ENCODE measurements around the gene SDK1. TPM values are rescaled to one million over a fixed set of nuclear protein-coding genes. Genes with fewer than 3 reads are reported as not detected.

The SDK1 gene
- total RNA-seq, 1 donor from 2014 or later = 16.7 TPM

DNA sequence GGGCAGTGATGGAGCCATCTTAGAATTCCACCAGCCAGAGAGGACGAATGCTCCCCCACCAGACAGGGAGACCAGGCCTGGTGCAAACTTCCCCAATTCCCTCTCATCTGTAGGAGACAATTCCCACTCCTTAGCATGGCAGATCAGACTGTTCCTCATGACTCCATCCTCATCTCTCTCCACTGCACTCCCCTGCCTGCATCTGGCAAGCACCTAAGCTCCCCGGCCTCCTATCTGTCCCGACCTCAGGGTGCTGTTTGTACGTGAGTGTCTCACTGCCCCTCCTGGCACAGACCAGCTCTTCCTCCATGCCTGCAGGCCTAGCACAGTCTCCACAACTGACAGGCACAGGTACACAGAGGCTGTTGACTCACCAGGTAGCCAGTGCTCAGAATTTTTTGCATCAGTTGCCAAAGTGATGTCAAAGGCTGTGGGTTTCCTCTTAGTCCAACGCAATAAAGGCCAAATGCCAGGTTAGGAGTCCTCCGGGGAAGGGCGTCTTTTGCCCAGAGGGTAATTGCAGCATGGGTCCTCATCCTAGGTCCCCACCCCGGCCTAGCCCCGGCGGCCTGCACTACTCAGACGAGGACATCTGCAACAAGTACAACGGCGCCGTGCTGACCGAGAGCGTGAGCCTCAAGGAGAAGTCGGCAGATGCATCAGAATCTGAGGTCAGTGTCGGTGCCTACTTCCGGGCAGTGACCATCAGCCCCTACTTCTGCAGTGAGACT is 944.2 kb downstream of the SDK1 start:
- Histone ChIP-seq H3K9me3 (no peaks in the 10 kb centered on the region), H3K27ac (no peak overlapping the region), H3K36me3 (no peaks in the 10 kb centered on the region), H3K4me3 (no peak overlapping the region), H3K27me3 (no peaks in the 10 kb centered on the region), H3K4me1 (no peaks in the 10 kb centered on the region)
- intact Hi-C loops (cut with DNase I) = no loop called here
- TF ChIP-seq POLR2A (IDR thresholded peaks at IDR 0.05) (no peak), CTCF (IDR thresholded peaks at IDR 0.05) (no peak), POLR2AphosphoS5 (IDR thresholded peaks at IDR 0.05; ENCODE audit: insufficient read depth in 1 of 2, low read depth in 1 of 2) (no peak)
- DNase-seq (ENCODE audit: extremely low spot score in 2 of 2) = no peak

DNA sequence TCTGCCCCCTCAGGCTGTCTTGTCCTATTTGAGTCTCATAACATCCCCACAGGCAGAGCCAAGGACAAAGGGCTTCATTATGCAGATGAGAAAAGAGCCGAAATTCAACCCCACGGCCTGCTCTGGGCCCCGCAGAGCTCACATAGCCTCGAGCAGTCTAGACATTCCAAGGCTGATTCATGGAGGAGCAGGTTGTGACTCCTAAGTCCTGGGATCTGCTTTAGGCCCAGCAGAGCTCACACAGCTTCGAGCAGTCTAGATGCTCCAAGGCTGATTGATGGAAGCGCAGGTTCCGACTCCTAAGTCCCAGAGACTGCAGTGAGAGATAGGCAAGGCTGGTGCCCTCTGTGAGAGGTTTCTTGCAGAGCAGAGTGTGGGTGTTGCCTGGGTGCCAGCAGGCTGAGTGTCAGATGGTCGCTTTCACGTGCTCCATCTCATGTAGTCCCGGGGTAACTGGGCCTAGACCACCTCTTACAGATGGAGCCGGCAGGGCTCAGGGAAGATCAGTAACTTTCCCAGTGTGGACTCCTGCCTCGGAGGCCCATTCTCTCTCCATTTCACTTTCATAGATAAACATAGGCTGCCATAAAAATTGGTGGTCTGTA is 944.9 kb downstream of the SDK1 start:
- no peaks in the 10 kb centered on the region for H3K9me3 ChIP-seq
- DNase-seq (ENCODE audit: extremely low spot score in 2 of 2) = no peak
- TF ChIP-seq CTCF (IDR thresholded peaks at IDR 0.05) (no peak), POLR2AphosphoS5 (IDR thresholded peaks at IDR 0.05; ENCODE audit: insufficient read depth in 1 of 2, low read depth in 1 of 2) (no peak), POLR2A (IDR thresholded peaks at IDR 0.05) (no peak)
- no peaks in the 10 kb centered on the region for H3K27me3 ChIP-seq
- H3K27ac ChIP-seq = no peak overlapping the region
- no peaks in the 10 kb centered on the region for H3K4me1 ChIP-seq
- H3K4me3 ChIP-seq = no peak overlapping the region
- H3K36me3 ChIP-seq = no peaks in the 10 kb centered on the region
- intact Hi-C loops (cut with DNase I) = no loop called here

DNA sequence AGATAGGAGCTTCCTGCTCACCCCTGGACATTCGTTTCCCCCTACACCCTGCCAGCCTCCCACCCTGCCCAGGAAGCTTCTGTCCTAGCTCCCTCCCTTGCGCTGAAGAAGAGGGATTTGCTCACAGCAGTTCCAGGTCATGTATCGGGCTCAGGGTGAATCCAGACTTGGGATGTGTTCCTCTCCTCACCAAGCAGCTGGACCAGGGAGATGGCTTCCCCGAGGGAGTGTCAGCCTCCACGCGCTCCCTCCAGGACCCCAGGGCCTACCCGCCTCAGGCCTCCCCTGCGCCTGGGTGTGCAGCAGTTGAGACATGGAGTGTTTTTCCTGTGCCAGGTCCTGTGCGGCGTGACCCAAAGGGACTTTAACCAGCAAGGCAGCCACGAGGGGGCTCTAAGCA is 945.5 kb downstream of the SDK1 start:
- Histone ChIP-seq H3K27ac (no peak overlapping the region), H3K4me3 (no peak overlapping the region), H3K27me3 (no peaks in the 10 kb centered on the region), H3K4me1 (no peaks in the 10 kb centered on the region), H3K36me3 (no peaks in the 10 kb centered on the region), H3K9me3 (no peaks in the 10 kb centered on the region)
- intact Hi-C loops (cut with DNase I) = no loop called here
- TF ChIP-seq CTCF (IDR thresholded peaks at IDR 0.05) = no peak
- DNase-seq (ENCODE audit: extremely low spot score in 2 of 2) = no peak

DNA sequence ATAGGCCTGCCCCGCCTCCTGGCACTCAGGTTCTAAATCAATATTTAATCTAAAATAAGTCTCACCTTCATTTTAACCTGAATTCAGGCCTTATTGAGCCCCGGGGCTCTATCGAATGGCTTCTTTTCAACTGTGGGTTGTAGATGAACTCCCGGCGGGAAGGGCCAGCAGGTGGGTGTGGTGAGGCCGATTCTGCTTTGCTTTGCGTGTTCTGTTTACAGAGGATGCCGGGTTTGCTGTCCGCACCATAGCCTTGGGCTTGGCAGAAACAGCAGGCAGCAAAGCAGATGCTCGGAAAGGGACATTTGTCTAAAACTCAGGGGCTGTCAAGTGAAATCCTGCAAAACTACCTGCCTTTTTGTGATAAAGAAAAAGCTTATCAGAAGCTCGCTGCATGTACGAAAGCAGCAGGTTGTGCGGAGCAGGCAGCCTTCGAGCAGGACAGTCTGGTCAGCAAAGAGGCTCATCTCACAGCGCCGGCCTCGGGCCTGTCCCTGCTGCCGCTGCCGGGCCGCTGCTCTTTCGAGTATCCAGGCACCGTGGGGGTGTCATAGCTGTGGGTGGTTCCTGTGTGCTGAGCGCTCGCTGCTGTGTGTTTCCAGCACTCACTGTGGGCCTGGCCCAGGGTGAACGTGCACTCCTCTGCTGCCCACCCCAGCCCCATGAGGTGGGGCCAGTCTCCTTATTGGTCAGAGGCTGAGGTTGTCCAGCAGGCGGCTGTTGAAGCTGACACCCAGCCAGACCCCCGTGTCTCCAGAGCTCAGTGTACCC is 946.2 kb downstream of the SDK1 start:
- Histone ChIP-seq H3K4me1 (no peaks in the 10 kb centered on the region), H3K36me3 (no peaks in the 10 kb centered on the region), H3K27me3 (no peaks in the 10 kb centered on the region), H3K9me3 (no peaks in the 10 kb centered on the region), H3K4me3 (no peak overlapping the region), H3K27ac (no peak overlapping the region)
- no peak for TF ChIP-seq POLR2AphosphoS5 (IDR thresholded peaks at IDR 0.05; ENCODE audit: insufficient read depth in 1 of 2, low read depth in 1 of 2)
- TF ChIP-seq CTCF (IDR thresholded peaks at IDR 0.05) = no peak
- TF ChIP-seq POLR2A (IDR thresholded peaks at IDR 0.05) = no peak
- intact Hi-C loops (cut with DNase I) = no loop called here
- DNase-seq (ENCODE audit: extremely low spot score in 2 of 2) = no peak

DNA sequence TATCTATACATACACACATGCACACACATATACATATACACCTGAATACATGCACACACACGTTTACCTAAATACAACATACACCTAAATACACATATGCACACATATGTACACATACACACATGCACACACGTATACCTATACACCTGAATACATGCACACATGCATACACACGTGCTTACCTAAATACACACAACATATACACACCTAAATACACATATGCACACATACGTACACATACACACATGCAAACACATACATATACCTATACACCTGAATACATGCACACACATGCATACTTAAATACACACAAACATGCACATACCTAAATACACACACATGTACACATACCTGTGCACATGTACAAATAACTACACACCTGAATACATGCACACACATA is 947.2 kb downstream of the SDK1 start:
- H3K4me3 ChIP-seq = no peak overlapping the region
- no peaks in the 10 kb centered on the region for H3K27me3 ChIP-seq
- no peaks in the 10 kb centered on the region for H3K4me1 ChIP-seq
- no peaks in the 10 kb centered on the region for H3K9me3 ChIP-seq
- no peaks in the 10 kb centered on the region for H3K36me3 ChIP-seq
- intact Hi-C loops (cut with DNase I) = no loop called here
- no peak for DNase-seq (ENCODE audit: extremely low spot score in 2 of 2)
- no peak overlapping the region for H3K27ac ChIP-seq
- TF ChIP-seq CTCF (IDR thresholded peaks at IDR 0.05) (no peak), POLR2AphosphoS5 (IDR thresholded peaks at IDR 0.05; ENCODE audit: insufficient read depth in 1 of 2, low read depth in 1 of 2) (no peak), POLR2A (IDR thresholded peaks at IDR 0.05) (no peak)

Measured in vagina (tissue), 2 donors.